Activated T-cell treated with anti-CD3 and anti-CD28 coated beads for 1 hour (primary cell): Measurements from ENCODE around the gene KAZN.

Source experiments
- DNase-seq: peaks from one replicate; pipeline ENCODE4 v3.0.0-alpha.2; 2020; ENCODE audit warnings: low read depth

Gene KAZN

GRCh38 chr1:15008783-15009729 is 410.6 kb downstream of the KAZN start:
- no peak for DNase-seq

- DNase-seq: no peak
Measured at GRCh38 chr1:15011160-15011559, 412.7 kb downstream of the KAZN start.

- DNase-seq: no peak
Measured at GRCh38 chr1:15011661-15012060, 413.2 kb downstream of the KAZN start.

GRCh38 chr1:15012822-15013221 is 414.3 kb downstream of the KAZN start:
- DNase-seq: no peak

GRCh38 chr1:15013767-15014166 is 415.3 kb downstream of the KAZN start:
- DNase-seq: no peak

GRCh38 chr1:15014516-15014915 is 416.0 kb downstream of the KAZN start:
- DNase-seq: no peak

- DNase-seq: no peak
Measured at GRCh38 chr1:15016001-15016400, 417.5 kb downstream of the KAZN start.

- DNase-seq: no peak
Measured at GRCh38 chr1:15016526-15016925, 418.0 kb downstream of the KAZN start.

GRCh38 chr1:15017120-15017519 is 418.6 kb downstream of the KAZN start:
- no peak for DNase-seq

GRCh38 chr1:15018767-15019166 is 420.3 kb downstream of the KAZN start:
- DNase-seq: no peak

GRCh38 chr1:15020943-15021745 is 422.7 kb downstream of the KAZN start:
- DNase-seq: no peak

- no peak for DNase-seq
Measured at GRCh38 chr1:15022048-15022447, 423.6 kb downstream of the KAZN start.

- DNase-seq: no peak
Measured at GRCh38 chr1:15023205-15023604, 424.7 kb downstream of the KAZN start.

GRCh38 chr1:15023976-15024375 is 425.5 kb downstream of the KAZN start:
- no peak for DNase-seq

GRCh38 chr1:15026117-15026489 is 427.6 kb downstream of the KAZN start:
- DNase-seq: no peak

- DNase-seq: peak; percentile 6
Measured at GRCh38 chr1:15027515-15027986, 429.1 kb downstream of the KAZN start.

GRCh38 chr1:15028102-15028501 is 429.6 kb downstream of the KAZN start:
- no peak for DNase-seq

GRCh38 chr1:15028616-15029015 is 430.1 kb downstream of the KAZN start:
- no peak for DNase-seq

GRCh38 chr1:15029036-15029435 is 430.6 kb downstream of the KAZN start:
- no peak for DNase-seq

- no peak for DNase-seq
Measured at GRCh38 chr1:15029786-15030185, 431.3 kb downstream of the KAZN start.

- DNase-seq: no peak
Measured at GRCh38 chr1:15031251-15031933, 432.9 kb downstream of the KAZN start.

- no peak for DNase-seq
Measured at GRCh38 chr1:15033264-15033663, 434.8 kb downstream of the KAZN start.
